Stomach (tissue), 4 donors: ENCODE measurements around the gene FBXL4.

ENCODE experiments used
- EP300 ChIP-seq: sonication (generic); formaldehyde crosslinking; IDR thresholded peaks from one replicate; pipeline ENCODE4 v1.6.1; 2017; ENCODE audit warnings: antibody characterized with exemption
- POLR2A ChIP-seq, 4 donors: fragments of 450-650 bp; IDR thresholded peaks; one replicate each; pipeline ENCODE4 v1.6.1; 2016; ENCODE audit warnings: antibody characterized with exemption in 4 of 4, control low read depth in 2 of 4, mild to moderate bottlenecking in 1 of 4, moderate library complexity in 1 of 4
- POLR2AphosphoS5 ChIP-seq, 3 donors: sonication (generic); formaldehyde crosslinking; IDR thresholded peaks; one replicate each; pipeline ENCODE4 v1.6.1; 2016; ENCODE audit warnings: antibody characterized with exemption in 3 of 3
- TF ChIP-seq, protein P1 (sequence below), 7 experiments: fragments of 450-650 bp in 4 of 7; fragments of 200-600 bp in 3 of 7; sonication (generic) in 3 of 7; IDR thresholded peaks; one replicate each; pipeline ENCODE4 v1.5.1; 2016 to 2019; ENCODE audit warnings: antibody characterized with exemption in 7 of 7, control low read depth in 2 of 7, mild to moderate bottlenecking in 1 of 7

DNA sequence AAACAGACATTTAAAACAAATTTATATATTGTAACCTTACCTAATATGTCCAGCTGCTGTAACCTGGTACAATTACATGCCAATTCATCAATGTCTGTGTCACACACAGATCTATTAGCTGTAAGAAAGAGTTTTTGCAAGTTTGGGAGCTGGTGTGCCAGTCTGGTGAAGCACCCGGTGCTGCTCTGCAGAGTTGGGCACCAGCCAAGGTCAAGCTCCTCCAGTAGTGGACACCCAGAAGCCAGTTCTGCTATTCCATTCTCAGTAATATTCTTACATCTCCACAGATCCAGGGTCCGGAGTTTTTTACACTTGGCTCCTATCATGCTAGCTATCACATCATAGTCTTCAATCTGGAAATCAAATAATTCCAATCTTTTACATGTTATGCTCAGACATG is 72.4 kb downstream of the FBXL4 start:
- TF ChIP-seq, protein P1, sequence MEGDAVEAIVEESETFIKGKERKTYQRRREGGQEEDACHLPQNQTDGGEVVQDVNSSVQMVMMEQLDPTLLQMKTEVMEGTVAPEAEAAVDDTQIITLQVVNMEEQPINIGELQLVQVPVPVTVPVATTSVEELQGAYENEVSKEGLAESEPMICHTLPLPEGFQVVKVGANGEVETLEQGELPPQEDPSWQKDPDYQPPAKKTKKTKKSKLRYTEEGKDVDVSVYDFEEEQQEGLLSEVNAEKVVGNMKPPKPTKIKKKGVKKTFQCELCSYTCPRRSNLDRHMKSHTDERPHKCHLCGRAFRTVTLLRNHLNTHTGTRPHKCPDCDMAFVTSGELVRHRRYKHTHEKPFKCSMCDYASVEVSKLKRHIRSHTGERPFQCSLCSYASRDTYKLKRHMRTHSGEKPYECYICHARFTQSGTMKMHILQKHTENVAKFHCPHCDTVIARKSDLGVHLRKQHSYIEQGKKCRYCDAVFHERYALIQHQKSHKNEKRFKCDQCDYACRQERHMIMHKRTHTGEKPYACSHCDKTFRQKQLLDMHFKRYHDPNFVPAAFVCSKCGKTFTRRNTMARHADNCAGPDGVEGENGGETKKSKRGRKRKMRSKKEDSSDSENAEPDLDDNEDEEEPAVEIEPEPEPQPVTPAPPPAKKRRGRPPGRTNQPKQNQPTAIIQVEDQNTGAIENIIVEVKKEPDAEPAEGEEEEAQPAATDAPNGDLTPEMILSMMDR (IDR thresholded peaks at IDR 0.05): no peak
- no peak for TF ChIP-seq POLR2AphosphoS5 (IDR thresholded peaks at IDR 0.05)
- no peak for TF ChIP-seq EP300
- TF ChIP-seq POLR2A (IDR thresholded peaks at IDR 0.05): no peak
